H9 (cell line): ENCODE results near the gene HLA-DRB1. TPM values are rescaled to one million over a fixed set of nuclear protein-coding genes. Genes with fewer than 3 reads are reported as not detected.

ENCODE experiments used
- DNase-seq: peaks from one replicate; pipeline ENCODE4 v3.0.0-alpha.2; 2017
- H2AFZ ChIP-seq: one replicate; pipeline ENCODE4 v1.6.1; 2013; ENCODE audit warnings: mild to moderate bottlenecking, low read length, control low read depth, moderate library complexity
- H2AK5ac ChIP-seq: 2 replicates; pipeline ENCODE4 v1.6.1; 2013; ENCODE audit warnings: low read length, control low read depth, mixed read lengths; ENCODE audit not compliant: insufficient read length
- H2BK120ac ChIP-seq: one replicate; pipeline ENCODE4 v1.6.1; 2013; ENCODE audit warnings: low read depth, mild to moderate bottlenecking, low read length, control low read depth, inconsistent platforms; ENCODE audit not compliant: poor library complexity, severe bottlenecking
- H2BK12ac ChIP-seq: 2 replicates; pipeline ENCODE4 v1.6.1; 2013; ENCODE audit warnings: low read length, control low read depth, mixed read lengths, low read depth; ENCODE audit not compliant: insufficient read length
- H2BK15ac ChIP-seq: 2 replicates; pipeline ENCODE4 v1.6.1; 2013; ENCODE audit warnings: low read depth, low read length, control low read depth
- H2BK20ac ChIP-seq: one replicate; pipeline ENCODE4 v1.6.1; 2013; ENCODE audit warnings: low read depth, mild to moderate bottlenecking, low read length, control low read depth, inconsistent platforms; ENCODE audit not compliant: poor library complexity, severe bottlenecking
- H2BK5ac ChIP-seq: 2 replicates; pipeline ENCODE4 v1.6.1; 2013; ENCODE audit warnings: low read length, control low read depth, mixed read lengths; ENCODE audit not compliant: insufficient read length
- H3K14ac ChIP-seq: 2 replicates; pipeline ENCODE4 v1.6.1; 2013; ENCODE audit warnings: low read length, control low read depth; ENCODE audit not compliant: insufficient read depth
- H3K18ac ChIP-seq: 2 replicates; pipeline ENCODE4 v1.6.1; 2013; ENCODE audit warnings: low read depth, mild to moderate bottlenecking, mixed read lengths, low read length, control low read depth; ENCODE audit not compliant: insufficient read length
- H3K23ac ChIP-seq: 2 replicates; pipeline ENCODE4 v1.6.1; 2013; ENCODE audit warnings: low read length, control low read depth, mixed read lengths, low read depth; ENCODE audit not compliant: insufficient read length
- H3K23me2 ChIP-seq: 2 replicates; pipeline ENCODE4 v1.6.1; 2013; ENCODE audit warnings: low read depth, mild to moderate bottlenecking, mixed read lengths, low read length, control low read depth; ENCODE audit not compliant: insufficient read length, poor library complexity, severe bottlenecking
- H3K27ac ChIP-seq: 2 replicates; pipeline ENCODE4 v1.5.1; 2013; ENCODE audit warnings: low read length, control low read depth, mixed read lengths, low read depth; ENCODE audit not compliant: insufficient read length
- H3K27me3 ChIP-seq: 2 replicates; pipeline ENCODE4 v1.6.1; 2013; ENCODE audit warnings: low read length, control low read depth, inconsistent platforms; ENCODE audit not compliant: insufficient read depth
- H3K4ac ChIP-seq: 2 replicates; pipeline ENCODE4 v1.6.1; 2013; ENCODE audit warnings: low read depth, mild to moderate bottlenecking, control low read depth, inconsistent platforms, low read length, moderate library complexity
- H3K4me1 ChIP-seq: 2 replicates; pipeline ENCODE4 v1.6.1; 2013; ENCODE audit warnings: low read length, control low read depth, inconsistent platforms; ENCODE audit not compliant: insufficient read depth
- H3K4me2 ChIP-seq: 2 replicates; pipeline ENCODE4 v1.6.1; 2013; ENCODE audit warnings: low read length, control low read depth, mixed read lengths; ENCODE audit not compliant: insufficient read length, insufficient read depth
- H3K56ac ChIP-seq: 2 replicates; pipeline ENCODE4 v1.6.1; 2013; ENCODE audit warnings: low read depth, mild to moderate bottlenecking, mixed read lengths, low read length, control low read depth; ENCODE audit not compliant: insufficient read length
- H3K79me1 ChIP-seq: 2 replicates; pipeline ENCODE4 v1.6.1; 2013; ENCODE audit warnings: low read depth, mild to moderate bottlenecking, moderate library complexity, low read length, control low read depth, inconsistent platforms; ENCODE audit not compliant: insufficient read depth, poor library complexity, severe bottlenecking
- H3K79me2 ChIP-seq: 2 replicates; pipeline ENCODE4 v1.6.1; 2013; ENCODE audit warnings: low read length, control low read depth, inconsistent platforms; ENCODE audit not compliant: insufficient read depth
- H3K9ac ChIP-seq: 2 replicates; pipeline ENCODE4 v1.6.1; 2013; ENCODE audit warnings: low read length, control low read depth, mixed read lengths; ENCODE audit not compliant: insufficient read length; ENCODE audit errors: extremely low read depth
- H3K9me3 ChIP-seq: one replicate; pipeline ENCODE4 v1.6.1; 2013; ENCODE audit warnings: low read depth, low read length, inconsistent platforms; ENCODE audit not compliant: control insufficient read depth
- H3T11ph ChIP-seq: one replicate; pipeline ENCODE4 v1.6.1; 2013; ENCODE audit warnings: mild to moderate bottlenecking, low read length, control low read depth, inconsistent platforms
- H4K20me1 ChIP-seq: one replicate; pipeline ENCODE4 v1.6.1; 2013; ENCODE audit not compliant: control insufficient read depth, insufficient read length, insufficient read depth
- H4K5ac ChIP-seq: 2 replicates; pipeline ENCODE4 v1.6.1; 2013; ENCODE audit warnings: low read depth, mild to moderate bottlenecking, mixed read lengths, low read length, control low read depth; ENCODE audit not compliant: insufficient read length
- H4K8ac ChIP-seq: replicated peaks from 2 replicates; pipeline ENCODE4 v1.6.1; 2013; ENCODE audit warnings: low read length, control low read depth, mixed read lengths, low read depth; ENCODE audit not compliant: insufficient read length
- H4K91ac ChIP-seq: 2 replicates; pipeline ENCODE4 v1.6.1; 2013; ENCODE audit warnings: low read depth, mild to moderate bottlenecking, moderate library complexity, mixed read lengths, low read length, control low read depth; ENCODE audit not compliant: insufficient read length
- H3K27ac Mint-ChIP-seq, 3 experiments: 2 replicates in 2 of 3; 3 replicates in 1 of 3; pipeline ENCODE4 v1.8.0; 2020 to 2021; ENCODE audit warnings: mixed read lengths in 3 of 3, mild to moderate bottlenecking in 1 of 3, moderate library complexity in 1 of 3
- H3K27me3 Mint-ChIP-seq: 2 replicates; pipeline ENCODE4 v1.8.0; 2021; ENCODE audit warnings: low read depth, mild to moderate bottlenecking, moderate library complexity, mixed read lengths
- H3K36me3 Mint-ChIP-seq, 3 experiments: 2 replicates in 2 of 3; 3 replicates in 1 of 3; pipeline ENCODE4 v1.8.0; 2020 to 2021; ENCODE audit warnings: low read depth in 3 of 3, mixed read lengths in 3 of 3; ENCODE audit not compliant: insufficient read depth in 1 of 3
- H3K4me1 Mint-ChIP-seq, 2 experiments: 2 replicates each; pipeline ENCODE4 v1.8.0; 2020; ENCODE audit warnings: mixed read lengths in 2 of 2
- H3K4me3 Mint-ChIP-seq, 2 experiments: 2 replicates in 1 of 2; 3 replicates in 1 of 2; pipeline ENCODE4 v1.8.0; 2020 to 2021; ENCODE audit warnings: mild to moderate bottlenecking in 2 of 2, mixed read lengths in 2 of 2, moderate library complexity in 1 of 2
- H3K9me3 Mint-ChIP-seq, 2 experiments: 2 replicates in 1 of 2; 3 replicates in 1 of 2; pipeline ENCODE4 v1.8.0; 2020; ENCODE audit warnings: mild to moderate bottlenecking in 2 of 2, mixed read lengths in 2 of 2, moderate library complexity in 1 of 2
- CTCF ChIP-seq: fragments of 200-600 bp; sonication (generic); conservative IDR thresholded peaks from 3 replicates; pipeline ENCODE4 v1.8.0; 2021; ENCODE audit warnings: antibody characterized with exemption, mild to moderate bottlenecking
- WGBS: extraction: QIAGEN DNeasy Blood & Tissue Kit; methylation state at CpG from one replicate; pipeline ENCODE4 v1.1.7; 2013; ENCODE audit warnings: missing lambda C conversion rate, low lambda C conversion rate, mixed read lengths; ENCODE audit not compliant: insufficient read length; ENCODE audit errors: extremely low coverage; 5-methylcytosine and 5-hydroxymethylcytosine counted together
- total RNA-seq: library from RNA; stranded (reverse); gene quantifications from 2 replicates; pipeline ENCODE4 v1.2.1, GENCODE V29; 2021

Gene HLA-DRB1
- total RNA-seq, 1 experiment from 2014 or later = 25.9 TPM

DNA sequence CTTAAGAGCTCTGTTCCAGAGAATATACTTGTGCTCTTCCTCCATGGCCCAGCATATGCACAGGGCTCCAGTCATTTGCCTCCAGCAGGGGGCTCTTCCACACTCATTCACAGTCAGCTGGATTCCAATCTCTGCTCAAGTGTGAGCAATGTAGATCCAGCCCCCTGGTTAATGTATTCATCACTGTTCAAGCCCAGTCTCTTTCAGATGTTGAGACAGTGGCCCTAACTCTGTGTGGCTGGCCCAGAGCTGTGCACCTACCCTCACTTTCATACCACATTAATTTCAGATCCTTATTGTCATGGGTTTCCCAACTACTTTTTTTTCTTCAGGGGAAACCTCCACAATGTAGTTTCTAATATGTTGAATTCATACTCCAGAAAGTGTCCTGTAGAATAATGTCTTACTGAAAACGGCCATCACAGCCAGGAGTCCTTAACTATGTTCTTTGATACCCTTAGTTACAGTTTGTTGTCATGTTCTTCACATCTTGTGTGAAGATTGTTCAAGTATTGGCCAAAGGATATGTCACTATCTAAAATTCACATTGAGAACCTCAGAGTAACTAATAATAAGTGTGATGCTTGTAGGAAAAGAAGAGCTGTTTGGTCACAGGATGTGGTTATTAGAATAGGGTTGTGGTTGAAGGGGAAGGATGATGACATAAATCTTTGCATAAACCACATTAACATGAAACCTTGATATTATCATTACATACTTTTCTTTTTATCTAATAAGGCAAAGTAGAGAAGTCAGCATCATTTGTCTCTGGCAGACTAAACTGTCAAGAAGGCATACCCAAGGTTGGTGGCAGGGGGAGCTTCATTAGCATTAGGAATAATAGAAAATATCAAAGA lies 33.1 kb upstream of the HLA-DRB1 start:
- H4K20me1 ChIP-seq = no peaks in the 10 kb centered on the region
- H3K4me2 ChIP-seq = no peak overlapping the region
- H2BK120ac ChIP-seq = no peak overlapping the region
- H2BK15ac ChIP-seq = no peak overlapping the region
- Mint-ChIP-seq H3K4me1 (peaks cover 8 to 14% of the 10 kb centered on the region in 2 experiments), H3K4me3 (no peak overlapping the region), H3K27ac (no peak overlapping the region; a peak in 3 of 7 replicates), H3K36me3 (no peaks in the 10 kb centered on the region), H3K9me3 (no peaks in the 10 kb centered on the region; a peak in 1 of 5 replicates), H3K27me3 (no peaks in the 10 kb centered on the region)
- H2BK5ac ChIP-seq = no peak overlapping the region
- no peaks in the 10 kb centered on the region for H3K79me2 ChIP-seq
- no peaks in the 10 kb centered on the region for H3K9me3 ChIP-seq
- H3K4ac ChIP-seq = no peak overlapping the region
- peak; percentile 85 for TF ChIP-seq CTCF
- H2AFZ ChIP-seq = no peak overlapping the region
- no peak overlapping the region for H3K18ac ChIP-seq
- H4K91ac ChIP-seq = no peak overlapping the region
- no peak overlapping the region for H4K8ac ChIP-seq
- no peaks in the 10 kb centered on the region for H3K23me2 ChIP-seq
- no peak overlapping the region for H2AK5ac ChIP-seq
- H3K4me1 ChIP-seq = no peaks in the 10 kb centered on the region; the same call in 1 of the 2 replicates
- no peak overlapping the region for H3K9ac ChIP-seq
- no peak overlapping the region for H2BK12ac ChIP-seq
- no peak overlapping the region for H3K27ac ChIP-seq
- H3K23ac ChIP-seq = no peak overlapping the region
- no peak overlapping the region for H4K5ac ChIP-seq
- H3K27me3 ChIP-seq = no peaks in the 10 kb centered on the region
- H2BK20ac ChIP-seq = no peak overlapping the region
- H3K56ac ChIP-seq = no peak overlapping the region
- DNase-seq = peak; percentile 81
- no CpG with 5 or more reads among the region's 1 CpG for WGBS
- H3T11ph ChIP-seq = no peak overlapping the region
- H3K14ac ChIP-seq = no peak overlapping the region
- no peaks in the 10 kb centered on the region for H3K79me1 ChIP-seq
